IMR-90 (cell line): ENCODE results near the gene FUBP1. TPM values are rescaled to one million over a fixed set of nuclear protein-coding genes. Genes with fewer than 3 reads are reported as not detected.

Experiments used
- ATAC-seq: fragments of 200-7000 bp; cut with Tn5 transposase; 2 replicates; pipeline ENCODE4 v1.9.1; 2020; ENCODE audit warnings: low read depth, mild to moderate bottlenecking, moderate library complexity
- BruUV-seq: library from RNA; stranded (reverse); fragments of 400-500 nt; replicated peaks from 2 replicates; lab custom pipeline; 2021; lab: Mats Ljungman, UMichigan
- CTCF ChIA-PET: fragments of 300-600 bp; formaldehyde crosslinking; extraction: SDS; loops from one replicate; lab custom pipeline; 2021; ENCODE audit warnings: antibody characterized with exemption; lab: Yijun Ruan, JAX
- POLR2A ChIA-PET: fragments of 300-600 bp; sonication (Branson Sonifier 250); formaldehyde crosslinking; loops from one replicate; lab custom pipeline; 2022; ENCODE audit warnings: antibody characterized with exemption; ENCODE audit not compliant: unreplicated experiment; lab: Charles Lee
- DNase-seq: peaks from one replicate; pipeline ENCODE4 v3.0.0; 2013
- H2AFZ ChIP-seq: replicated peaks from 2 replicates; pipeline ENCODE3; 2013; ENCODE audit warnings: low read length, mild to moderate bottlenecking; ENCODE audit not compliant: poor library complexity
- H2AK5ac ChIP-seq: 2 replicates; pipeline ENCODE4 v1.6.1; 2013; ENCODE audit warnings: low read depth, low read length, inconsistent platforms
- H2AK9ac ChIP-seq: replicated peaks from 2 replicates; pipeline ENCODE3; 2013; ENCODE audit warnings: mild to moderate bottlenecking, low read depth, low read length, moderate library complexity; ENCODE audit not compliant: poor library complexity
- H2BK120ac ChIP-seq: 2 replicates; pipeline ENCODE4 v1.6.1; 2013; ENCODE audit warnings: low read depth, low read length, inconsistent platforms
- H2BK15ac ChIP-seq: 3 replicates; pipeline ENCODE4 v1.6.1; 2013; ENCODE audit warnings: low read depth, low read length, inconsistent platforms
- H2BK20ac ChIP-seq: 2 replicates; pipeline ENCODE4 v1.6.1; 2013; ENCODE audit warnings: low read depth, mild to moderate bottlenecking, inconsistent platforms, low read length, moderate library complexity
- H2BK5ac ChIP-seq: 2 replicates; pipeline ENCODE4 v1.6.1; 2013; ENCODE audit warnings: mild to moderate bottlenecking, low read depth, low read length, inconsistent platforms; ENCODE audit not compliant: poor library complexity, severe bottlenecking
- H3K14ac ChIP-seq: replicated peaks from 2 replicates; pipeline ENCODE4 v1.6.1; 2013; ENCODE audit warnings: low read depth, low read length, inconsistent platforms
- H3K18ac ChIP-seq: 2 replicates; pipeline ENCODE4 v1.6.1; 2013; ENCODE audit warnings: low read depth, low read length, control low read depth
- H3K23ac ChIP-seq: 2 replicates; pipeline ENCODE4 v1.6.1; 2013; ENCODE audit warnings: low read depth, low read length, inconsistent platforms
- H3K27ac ChIP-seq: 2 replicates; pipeline ENCODE4 v1.5.1; 2013; ENCODE audit warnings: mild to moderate bottlenecking, control low read depth, low read length; ENCODE audit not compliant: insufficient read depth
- H3K27me3 ChIP-seq: 2 replicates; pipeline ENCODE4 v1.6.1; 2013; ENCODE audit warnings: low read length; ENCODE audit not compliant: control insufficient read depth, insufficient read depth
- H3K36me3 ChIP-seq: 2 replicates; pipeline ENCODE4 v1.6.1; 2013; ENCODE audit warnings: low read length, mixed read lengths; ENCODE audit not compliant: control insufficient read depth, insufficient read depth
- H3K4ac ChIP-seq: 2 replicates; pipeline ENCODE4 v1.6.1; 2013; ENCODE audit warnings: low read depth, low read length, inconsistent platforms
- H3K4me1 ChIP-seq: 2 replicates; pipeline ENCODE4 v1.6.1; 2013; ENCODE audit warnings: low read length, mixed read lengths; ENCODE audit not compliant: control insufficient read depth, insufficient read depth
- H3K4me2 ChIP-seq: 2 replicates; pipeline ENCODE4 v1.6.1; 2013; ENCODE audit warnings: low read depth, mild to moderate bottlenecking, control low read depth, low read length, moderate library complexity
- H3K4me3 ChIP-seq: 2 replicates; pipeline ENCODE4 v1.5.1; 2013; ENCODE audit warnings: low read depth, mild to moderate bottlenecking, control low read depth, low read length, moderate library complexity; ENCODE audit not compliant: insufficient read depth
- H3K56ac ChIP-seq: 2 replicates; pipeline ENCODE4 v1.6.1; 2013; ENCODE audit warnings: low read length, inconsistent platforms; ENCODE audit not compliant: insufficient read depth; ENCODE audit errors: extremely low read depth
- H3K79me1 ChIP-seq, 2 experiments: 2 replicates each; pipeline ENCODE4 v1.6.1; 2013; ENCODE audit warnings: low read length in 2 of 2, inconsistent platforms in 1 of 2, low read depth in 1 of 2
- H3K9ac ChIP-seq: 2 replicates; pipeline ENCODE4 v1.6.1; 2013; ENCODE audit warnings: low read depth, low read length, control low read depth
- H3K9me1 ChIP-seq: 2 replicates; pipeline ENCODE4 v1.6.1; 2013; ENCODE audit warnings: low read length, inconsistent platforms; ENCODE audit not compliant: insufficient read depth
- H3K9me3 ChIP-seq: 2 replicates; pipeline ENCODE4 v1.6.1; 2013; ENCODE audit warnings: low read length; ENCODE audit not compliant: control insufficient read depth, insufficient read depth
- H4K20me1 ChIP-seq: 2 replicates; pipeline ENCODE4 v1.6.1; 2013; ENCODE audit warnings: low read length, inconsistent platforms; ENCODE audit not compliant: insufficient read depth
- H4K5ac ChIP-seq: 2 replicates; pipeline ENCODE4 v1.6.1; 2013; ENCODE audit warnings: mild to moderate bottlenecking, low read depth, low read length, control low read depth
- H4K8ac ChIP-seq, 2 experiments: 2 replicates each; pipeline ENCODE4 v1.6.1; 2013; ENCODE audit warnings: low read depth in 2 of 2, low read length in 2 of 2, control low read depth in 1 of 2, inconsistent platforms in 1 of 2
- H4K91ac ChIP-seq: 2 replicates; pipeline ENCODE4 v1.6.1; 2013; ENCODE audit warnings: low read depth, low read length, inconsistent platforms; ENCODE audit not compliant: insufficient read depth
- BHLHE40 ChIP-seq: fragments of 150-350 bp; IDR thresholded peaks from 2 replicates; pipeline ENCODE4 v1.6.1; 2016; ENCODE audit warnings: mild to moderate bottlenecking, low read depth, low read length
- CEBPB ChIP-seq: IDR thresholded peaks from 2 replicates; pipeline ENCODE4 v1.6.1; 2012; ENCODE audit warnings: low read depth, low read length, improper control_type of control experiment
- CHD1 ChIP-seq: IDR thresholded peaks from 2 replicates; pipeline ENCODE4 v1.6.1; 2012; ENCODE audit warnings: low read depth, low read length, improper control_type of control experiment
- CTCF ChIP-seq: conservative IDR thresholded peaks from 2 replicates; pipeline ENCODE4 v1.5.1; 2012; ENCODE audit warnings: mild to moderate bottlenecking, low read depth, low read length, improper control_type of control experiment
- ELK1 ChIP-seq: fragments of 150-350 bp; IDR thresholded peaks from 2 replicates; pipeline ENCODE4 v1.6.1; 2016; ENCODE audit warnings: low read depth, mild to moderate bottlenecking, low read length, moderate library complexity, borderline replicate concordance
- FOS ChIP-seq: fragments of 150-350 bp; IDR thresholded peaks from 2 replicates; pipeline ENCODE4 v1.6.1; 2016; ENCODE audit warnings: low read depth, low read length
- MAFK ChIP-seq: IDR thresholded peaks from 2 replicates; pipeline ENCODE4 v1.6.1; 2012; ENCODE audit warnings: low read depth, low read length, improper control_type of control experiment
- MAZ ChIP-seq: IDR thresholded peaks from 2 replicates; pipeline ENCODE4 v1.6.1; 2012; ENCODE audit warnings: low read depth, mild to moderate bottlenecking, low read length, improper control_type of control experiment, moderate library complexity, borderline replicate concordance
- MXI1 ChIP-seq: IDR thresholded peaks from 2 replicates; pipeline ENCODE4 v1.6.1; 2012; ENCODE audit warnings: low read depth, mild to moderate bottlenecking, low read length, moderate library complexity, borderline replicate concordance
- NFE2L2 ChIP-seq: fragments of 150-350 bp; IDR thresholded peaks from 2 replicates; pipeline ENCODE4 v1.6.1; 2016; ENCODE audit warnings: low read depth, mild to moderate bottlenecking, low read length
- POLR2A ChIP-seq: IDR thresholded peaks from 2 replicates; pipeline ENCODE4 v1.6.1; 2012; ENCODE audit warnings: mild to moderate bottlenecking, low read depth, low read length
- RAD21 ChIP-seq: IDR thresholded peaks from 2 replicates; pipeline ENCODE4 v1.6.1; 2012; ENCODE audit warnings: low read length, improper control_type of control experiment
- RCOR1 ChIP-seq: IDR thresholded peaks from 2 replicates; pipeline ENCODE4 v1.6.1; 2012; ENCODE audit warnings: mild to moderate bottlenecking, low read length, improper control_type of control experiment; ENCODE audit not compliant: insufficient replicate concordance
- RFX5 ChIP-seq: IDR thresholded peaks from 2 replicates; pipeline ENCODE4 v1.8.0; 2012; ENCODE audit warnings: low read depth, mild to moderate bottlenecking, low read length, moderate library complexity
- SMC3 ChIP-seq: fragments of 150-350 bp; IDR thresholded peaks from 2 replicates; pipeline ENCODE4 v1.6.1; 2016; ENCODE audit warnings: low read depth, mild to moderate bottlenecking, antibody characterized with exemption, low read length, moderate library complexity
- USF2 ChIP-seq: fragments of 150-350 bp; IDR thresholded peaks from 2 replicates; pipeline ENCODE4 v1.6.1; 2017; ENCODE audit warnings: mild to moderate bottlenecking, antibody characterized with exemption, low read length, low read depth
- WGBS, 2 experiments: methylation state at CpG; one replicate each; pipeline versions ENCODE4 v1.1.5 to v1.1.7; 2013; ENCODE audit warnings: missing lambda C conversion rate in 2 of 2; ENCODE audit not compliant: insufficient read length in 1 of 2; ENCODE audit errors: extremely low coverage in 2 of 2; 5-methylcytosine and 5-hydroxymethylcytosine counted together
- dilution Hi-C: fragments of 300-500 bp; cut with HindIII; formaldehyde crosslinking; loops from one replicate; pipeline ENCODE4 v1.14.3; 2018; ENCODE audit warnings: low sequenced_read_pairs; ENCODE audit not compliant: unreplicated experiment
- in situ Hi-C: fragments of 300-500 bp; cut with MboI; formaldehyde crosslinking; loops from 3 replicates; pipeline ENCODE4 v1.14.3; 2019; ENCODE audit warnings: low sequenced_read_pairs, inconsistent platforms, mixed read lengths
- intact Hi-C: fragments of 100-400 bp; cut with micrococcal nuclease; formaldehyde crosslinking; loops from 2 replicates; pipeline ENCODE4 v1.10.0; 2022
- polyA plus RNA-seq, 3 experiments: library from polyadenylated mRNA; depleted of rRNA; stranded (reverse); fragments of >200 nt; gene quantifications; 2 replicates each; pipeline ENCODE4 v1.2.3, GENCODE V29; 2012; ENCODE audit warnings: low replicate concordance in 1 of 3
- total RNA-seq: library from RNA; depleted of rRNA; stranded (reverse); fragments of >200 nt; gene quantifications from 2 replicates; pipeline ENCODE4 v1.2.3, GENCODE V29; 2012

The FUBP1 gene
- total and polyA plus RNA-seq, 2 of the 4 experiments (the other 2 are of a cell fraction) = 94.7 to 129 TPM

GRCh38 chr1:77910116-77910515 is 68.8 kb downstream of the FUBP1 start:
- ATAC-seq (no peak; the same call in 1 of the 2 replicates), DNase-seq (no peak)
- intact Hi-C loops = no loop called here
- no peak overlapping the region for H3K9ac ChIP-seq
- H3K4me2 ChIP-seq = no peak overlapping the region
- ChIA-PET POLR2A (no interaction called here), CTCF (no interaction called here)
- no peak overlapping the region for H3K23ac ChIP-seq
- no peak overlapping the region for H2AFZ ChIP-seq
- no peak overlapping the region for H2AK9ac ChIP-seq
- H3K4me3 ChIP-seq = no peak overlapping the region
- H3K9me3 ChIP-seq = no peaks in the 10 kb centered on the region
- no peak overlapping the region for H2BK20ac ChIP-seq
- TF ChIP-seq CEBPB (no peak), POLR2A (no peak), FOS (no peak), MXI1 (no peak), RCOR1 (no peak), RFX5 (no peak), MAZ (no peak), NFE2L2 (no peak), SMC3 (no peak), CTCF (no peak), USF2 (no peak), BHLHE40 (no peak), CHD1 (no peak), RAD21 (no peak), ELK1 (no peak), MAFK (no peak)
- H3K27me3 ChIP-seq = no peaks in the 10 kb centered on the region
- H3K9me1 ChIP-seq = peaks cover 9% of the 10 kb centered on the region
- peaks cover 16% of the 10 kb centered on the region for H3K36me3 ChIP-seq
- H3K4ac ChIP-seq = no peak overlapping the region
- no TSS peak for BruUV-seq
- no peak overlapping the region for H3K14ac ChIP-seq
- WGBS, 2 experiments = no CpG with 5 or more reads among the region's 4 CpGs
- no peak overlapping the region for H2AK5ac ChIP-seq
- in situ Hi-C loops = no loop called here
- H4K20me1 ChIP-seq = peaks cover 35% of the 10 kb centered on the region
- H2BK120ac ChIP-seq = no peak overlapping the region
- no peak overlapping the region for H3K18ac ChIP-seq
- H3K79me1 ChIP-seq = peaks cover 9 to 43% of the 10 kb centered on the region in 2 experiments; a peak in 3 of 4 replicates
- H2BK15ac ChIP-seq = no peak overlapping the region
- H3K27ac ChIP-seq = no peak overlapping the region
- H4K5ac ChIP-seq = no peak overlapping the region
- dilution Hi-C loops = no loop called here
- no peaks in the 10 kb centered on the region for H3K4me1 ChIP-seq
- no peak overlapping the region for H4K91ac ChIP-seq
- H4K8ac ChIP-seq = no peak overlapping the region
- no peak overlapping the region for H2BK5ac ChIP-seq
- H3K56ac ChIP-seq = no peak overlapping the region
